NB4 (cell line): Measurements from ENCODE around the gene ZBTB7C.

Experiments
- CTCF ChIP-seq: IDR thresholded peaks from one replicate; pipeline ENCODE4 v1.5.1; 2012; ENCODE audit warnings: low read depth, low read length
- POLR2A ChIP-seq: IDR thresholded peaks from 2 replicates; pipeline ENCODE4 v1.6.1; 2011; ENCODE audit warnings: mild to moderate bottlenecking; ENCODE audit not compliant: insufficient read length; ENCODE audit errors: extremely low read depth

- TF ChIP-seq CTCF (no peak), POLR2A (no peak)
These were observed 45.0 kb downstream of the ZBTB7C start for GRCh38 chr18:48364146-48364545.
